Endothelial cell of umbilical vein (primary cell): ENCODE measurements around the gene FBXW11. TPM values are rescaled to one million over a fixed set of nuclear protein-coding genes. Genes with fewer than 3 reads are reported as not detected.
A peak's percentile ranks its signal among the peaks of the same experiment; 100 is the strongest.

Experiments used
- BruUV-seq: library from RNA; stranded (reverse); fragments of 400-500 nt; replicated peaks from 2 replicates; lab custom pipeline; 2021; lab: Mats Ljungman, UMichigan
- CTCF ChIA-PET: fragments of 300-600, 350-600 bp; sonication (Branson Sonifier 250); formaldehyde crosslinking; loops from one replicate; lab custom pipeline; 2021; ENCODE audit warnings: antibody characterized with exemption, inconsistent platforms; lab: Charles Lee
- POLR2A ChIA-PET: fragments of 300-600, 350-600 bp; sonication (Branson Sonifier 250); formaldehyde crosslinking; loops from one replicate; lab custom pipeline; 2021; ENCODE audit warnings: antibody characterized with exemption, inconsistent platforms; lab: Charles Lee
- DNase-seq: peaks from one replicate; pipeline ENCODE4 v3.0.0-alpha.2; 2011; ENCODE audit warnings: low read depth, low spot score
- FAIRE-seq: peaks from 2 replicates; lab custom pipeline; 2011; peaks lifted over from hg19 to GRCh38; lab: Jason Lieb, UNC
- H2AFZ ChIP-seq: 2 replicates; pipeline ENCODE4 v1.6.0; 2012; ENCODE audit warnings: low read depth, low read length, control low read depth, inconsistent platforms
- H3K27ac ChIP-seq: 2 replicates; pipeline ENCODE4 v1.5.1; 2011; ENCODE audit warnings: low read depth, mild to moderate bottlenecking, control low read depth, low read length, moderate library complexity; ENCODE audit not compliant: insufficient read depth
- H3K27me3 ChIP-seq, 2 experiments: 2 replicates each; pipeline versions ENCODE4 v1.6.0 to v1.6.1; 2011; ENCODE audit warnings: low read length in 2 of 2, mixed read lengths in 1 of 2; ENCODE audit not compliant: control insufficient read depth in 2 of 2, insufficient read depth in 2 of 2
- H3K36me3 ChIP-seq, 2 experiments: 2 replicates in 1 of 2; 3 replicates in 1 of 2; pipeline ENCODE4 v1.5.1; 2011; ENCODE audit warnings: low read length in 2 of 2, mild to moderate bottlenecking in 1 of 2, moderate library complexity in 1 of 2; ENCODE audit not compliant: control insufficient read depth in 2 of 2, insufficient read depth in 2 of 2; ENCODE audit errors: extremely low read depth in 1 of 2
- H3K4me1 ChIP-seq: 3 replicates; pipeline ENCODE4 v1.5.1; 2011; ENCODE audit warnings: mild to moderate bottlenecking, low read length; ENCODE audit not compliant: control insufficient read depth, insufficient read depth; ENCODE audit errors: extremely low read depth
- H3K4me2 ChIP-seq: 2 replicates; pipeline ENCODE4 v1.6.1; 2011; ENCODE audit warnings: low read length, control low read depth, mixed read lengths; ENCODE audit not compliant: insufficient read depth
- H3K4me3 ChIP-seq, 3 experiments: fragments of 200-600 bp in 1 of 3; sonication (generic), shearing (Covaris generic) in 1 of 3; replicated peaks in 1 of 3; 2 replicates each; pipeline ENCODE4 v1.5.1; 2011 to 2016; ENCODE audit warnings: control low read depth in 3 of 3, low read length in 3 of 3, mild to moderate bottlenecking in 2 of 3, inconsistent platforms in 1 of 3, low read depth in 1 of 3, moderate library complexity in 1 of 3; ENCODE audit not compliant: insufficient read depth in 1 of 3
- H3K79me2 ChIP-seq: 2 replicates; pipeline ENCODE4 v1.6.0; 2012; ENCODE audit warnings: low read length, inconsistent platforms; ENCODE audit not compliant: control insufficient read depth, insufficient read depth
- H3K9ac ChIP-seq: replicated peaks from 2 replicates; pipeline ENCODE3; 2011; ENCODE audit warnings: low read length, control low read depth; ENCODE audit not compliant: insufficient read depth; ENCODE audit errors: extremely low read depth
- H3K9me1 ChIP-seq: replicated peaks from 3 replicates; pipeline ENCODE4 v1.6.0; 2011; ENCODE audit warnings: mild to moderate bottlenecking, low read length; ENCODE audit not compliant: control insufficient read depth, insufficient read depth; ENCODE audit errors: extremely low read depth
- H3K9me3 ChIP-seq: replicated peaks from 2 replicates; pipeline ENCODE4 v1.5.1; 2012; ENCODE audit warnings: low read length, inconsistent platforms; ENCODE audit not compliant: control insufficient read depth, insufficient read depth
- H4K20me1 ChIP-seq: replicated peaks from 2 replicates; pipeline ENCODE3; 2011; ENCODE audit warnings: mild to moderate bottlenecking, low read length; ENCODE audit not compliant: control insufficient read depth, insufficient read depth; ENCODE audit errors: extremely low read depth
- CTCF ChIP-seq, 2 donors: IDR thresholded peaks; 1 replicate in 1 of 2; 2 replicates in 1 of 2; pipeline ENCODE4 v1.5.1; 2011; ENCODE audit warnings: low read length in 2 of 2, mild to moderate bottlenecking in 2 of 2, moderate library complexity in 2 of 2, control low read depth in 1 of 2, inconsistent platforms in 1 of 2, low read depth in 1 of 2; ENCODE audit not compliant: insufficient read depth in 1 of 2; ENCODE audit errors: extremely low read depth in 1 of 2
- EZH2 ChIP-seq: IDR thresholded peaks from 2 replicates; pipeline ENCODE4 v1.6.1; 2012; ENCODE audit warnings: borderline replicate concordance, low read depth, mild to moderate bottlenecking, moderate library complexity, low read length, inconsistent platforms; ENCODE audit not compliant: severe bottlenecking
- FOS ChIP-seq: IDR thresholded peaks from 2 replicates; pipeline ENCODE4 v1.6.1; 2011; ENCODE audit warnings: mild to moderate bottlenecking, low read length, moderate library complexity, borderline replicate concordance; ENCODE audit not compliant: insufficient read depth
- GATA2 ChIP-seq: IDR thresholded peaks from 2 replicates; pipeline ENCODE4 v1.7.0; 2011; ENCODE audit warnings: low read depth, mild to moderate bottlenecking, moderate library complexity, mixed read lengths, low read length; ENCODE audit not compliant: insufficient read length, insufficient read depth
- JUN ChIP-seq: IDR thresholded peaks from 2 replicates; pipeline ENCODE4 v1.6.1; 2011; ENCODE audit warnings: borderline replicate concordance, low read depth; ENCODE audit not compliant: insufficient read length, insufficient read depth
- MAX ChIP-seq: IDR thresholded peaks from 2 replicates; pipeline ENCODE4 v1.6.1; 2011; ENCODE audit not compliant: insufficient read depth, insufficient read length
- MYC ChIP-seq: IDR thresholded peaks from one replicate; pipeline ENCODE4 v1.6.1; 2011; ENCODE audit warnings: mild to moderate bottlenecking, low read depth, low read length
- POLR2A ChIP-seq: IDR thresholded peaks from 2 replicates; pipeline ENCODE4 v1.6.1; 2012; ENCODE audit warnings: low read depth, mild to moderate bottlenecking, control low read depth, low read length
- POLR2AphosphoS5 ChIP-seq: IDR thresholded peaks from 2 replicates; pipeline ENCODE4 v1.6.1; 2012; ENCODE audit warnings: low read depth, mild to moderate bottlenecking, control low read depth, low read length, moderate library complexity; ENCODE audit not compliant: insufficient read depth
- dilution Hi-C: fragments of 300-500 bp; cut with MboI; formaldehyde crosslinking; loops from one replicate; pipeline ENCODE4 v1.15.0; 2019; ENCODE audit warnings: low sequenced_read_pairs; ENCODE audit not compliant: extremely low pct_ligation_motif_present
- intact Hi-C: fragments of 100-400 bp; cut with micrococcal nuclease; formaldehyde crosslinking; loops from one replicate; pipeline ENCODE4 v1.10.0; 2022
- polyA plus RNA-seq, 4 experiments: library from polyadenylated mRNA; depleted of rRNA in 3 of 4; stranded (reverse) in 3 of 4; unstranded in 1 of 4; fragments of >200 nt; gene quantifications; 2 replicates each; pipeline versions ENCODE4 v1.2.1 to v1.2.3, GENCODE V29; 2011 to 2012; ENCODE audit warnings: missing spikeins in 1 of 4
- total RNA-seq: library from RNA; stranded (reverse); gene quantifications from 2 replicates; pipeline ENCODE4 v1.2.3, GENCODE V29; 2021

FBXW11 gene
- total and polyA plus RNA-seq, 2 donors (not counting 3 experiments of a cell fraction or from before 2014, with no cell fraction given) = 30.7 to 44.7 TPM

GRCh38 chr5:171867786-171868185 is 138.7 kb downstream of the FBXW11 start:
- dilution Hi-C loops = no loop called here
- peaks cover 6 to 9% of the 10 kb centered on the region in 2 experiments for H3K36me3 ChIP-seq
- no peak overlapping the region for H3K27ac ChIP-seq
- no peaks in the 10 kb centered on the region for H3K9me3 ChIP-seq
- H3K9me1 ChIP-seq = no peaks in the 10 kb centered on the region
- no peak overlapping the region for H3K4me2 ChIP-seq
- no peaks in the 10 kb centered on the region for H3K27me3 ChIP-seq
- DNase-seq (peak; percentile 40), FAIRE-seq (no peak)
- intact Hi-C loops = no loop called here
- BruUV-seq = no TSS peak
- H3K9ac ChIP-seq = no peak overlapping the region
- peaks cover 2% of the 10 kb centered on the region for H4K20me1 ChIP-seq
- ChIA-PET POLR2A (no interaction called here), CTCF (no interaction called here)
- no peak overlapping the region for H2AFZ ChIP-seq
- TF ChIP-seq MAX (no peak), GATA2 (no peak), POLR2AphosphoS5 (no peak), POLR2A (no peak), CTCF (IDR thresholded peaks at IDR 0.05; ENCODE audit: extremely low read depth in 1 of 2, insufficient read depth in 1 of 2, low read depth in 1 of 2, low read length in 2 of 2) (no peak), MYC (no peak), EZH2 (no peak), JUN (no peak), FOS (no peak)
- peaks cover 13% of the 10 kb centered on the region for H3K4me1 ChIP-seq
- no peaks in the 10 kb centered on the region for H3K79me2 ChIP-seq
- H3K4me3 ChIP-seq = no peak overlapping the region
